Measurements from ENCODE around the gene ADGRL2. TPM values are rescaled to one million over a fixed set of nuclear protein-coding genes. Genes with fewer than 3 reads are reported as not detected.
"Not testable (repeated sequence)": the region's sequence is repeated elsewhere in the genome, so short reads cannot be mapped to it uniquely, and the experiment has no call there.

ADGRL2 gene
- total RNA-seq, 2 donors from 2014 or later: not detected

GRCh38 chr1:81841795-81842194 is 41.1 kb downstream of the ADGRL2 start:
- no peak overlapping the region for H3K27ac Mint-ChIP-seq
- no peaks in the 10 kb centered on the region for H3K4me1 Mint-ChIP-seq
- H3K4me3 Mint-ChIP-seq: no peak overlapping the region
- DNase-seq: no peak
- no peaks in the 10 kb centered on the region for H3K27me3 Mint-ChIP-seq
- H3K36me3 Mint-ChIP-seq (ENCODE audit: low read depth): no peaks in the 10 kb centered on the region
- ATAC-seq: no peak
- no peaks in the 10 kb centered on the region for H3K9me3 ChIP-seq (ENCODE audit: control insufficient read depth, low read length, poor library complexity, severe bottlenecking)

GRCh38 chr1:81844477-81844876 is 43.7 kb downstream of the ADGRL2 start:
- DNase-seq (no peak), ATAC-seq (no peak)
- H3K9me3 ChIP-seq (ENCODE audit: control insufficient read depth, low read length, poor library complexity, severe bottlenecking): no peaks in the 10 kb centered on the region
- Mint-ChIP-seq H3K4me3 (no peak overlapping the region), H3K27ac (no peak overlapping the region), H3K4me1 (no peaks in the 10 kb centered on the region), H3K27me3 (no peaks in the 10 kb centered on the region), H3K36me3 (ENCODE audit: low read depth) (no peaks in the 10 kb centered on the region)

- ATAC-seq: no peak
- Mint-ChIP-seq H3K27ac (no peak overlapping the region), H3K36me3 (ENCODE audit: low read depth) (no peaks in the 10 kb centered on the region), H3K4me1 (no peaks in the 10 kb centered on the region), H3K4me3 (no peak overlapping the region), H3K27me3 (no peaks in the 10 kb centered on the region)
- no peaks in the 10 kb centered on the region for H3K9me3 ChIP-seq (ENCODE audit: control insufficient read depth, low read length, poor library complexity, severe bottlenecking)
- DNase-seq: no peak
Measured at GRCh38 chr1:81846630-81847029, 45.9 kb downstream of the ADGRL2 start.

- ATAC-seq: no peak
- Mint-ChIP-seq H3K27me3 (no peaks in the 10 kb centered on the region), H3K36me3 (ENCODE audit: low read depth) (no peaks in the 10 kb centered on the region)
Measured at GRCh38 chr1:81847063-81847462, 46.3 kb downstream of the ADGRL2 start.

GRCh38 chr1:81848880-81849682 is 48.3 kb downstream of the ADGRL2 start:
- no peak overlapping the region for H3K4me3 Mint-ChIP-seq
- no peaks in the 10 kb centered on the region for H3K9me3 ChIP-seq (ENCODE audit: control insufficient read depth, low read length, poor library complexity, severe bottlenecking)
- H3K27ac Mint-ChIP-seq: no peak overlapping the region
- no peaks in the 10 kb centered on the region for H3K36me3 Mint-ChIP-seq (ENCODE audit: low read depth)
- H3K4me1 Mint-ChIP-seq: no peaks in the 10 kb centered on the region
- no peaks in the 10 kb centered on the region for H3K27me3 Mint-ChIP-seq
- DNase-seq (no peak), ATAC-seq (no peak)

More at GRCh38 chr1:81847063-81847462, 46.3 kb downstream of the ADGRL2 start:
- Mint-ChIP-seq H3K27ac (no peak overlapping the region), H3K4me3 (no peak overlapping the region), H3K4me1 (no peaks in the 10 kb centered on the region)
- DNase-seq: no peak
- H3K9me3 ChIP-seq (ENCODE audit: control insufficient read depth, low read length, poor library complexity, severe bottlenecking): no peaks in the 10 kb centered on the region

GRCh38 chr1:81850031-81850430 is 49.3 kb downstream of the ADGRL2 start:
- DNase-seq (no peak), ATAC-seq (no peak)
- H3K4me1 Mint-ChIP-seq: no peaks in the 10 kb centered on the region
- H3K4me3 Mint-ChIP-seq: no peak overlapping the region
- H3K9me3 ChIP-seq (ENCODE audit: control insufficient read depth, low read length, poor library complexity, severe bottlenecking): no peaks in the 10 kb centered on the region
- H3K27ac Mint-ChIP-seq: no peak overlapping the region
- no peaks in the 10 kb centered on the region for H3K36me3 Mint-ChIP-seq (ENCODE audit: low read depth)
- H3K27me3 Mint-ChIP-seq: no peaks in the 10 kb centered on the region

- H3K4me1 Mint-ChIP-seq: no peaks in the 10 kb centered on the region
- no peaks in the 10 kb centered on the region for H3K9me3 ChIP-seq (ENCODE audit: control insufficient read depth, low read length, poor library complexity, severe bottlenecking)
- no peak overlapping the region for H3K27ac Mint-ChIP-seq
- H3K4me3 Mint-ChIP-seq: no peak overlapping the region
- DNase-seq (no peak), ATAC-seq (no peak)
- no peaks in the 10 kb centered on the region for H3K36me3 Mint-ChIP-seq (ENCODE audit: low read depth)
- no peaks in the 10 kb centered on the region for H3K27me3 Mint-ChIP-seq
Measured at GRCh38 chr1:81850495-81850894, 49.8 kb downstream of the ADGRL2 start.

GRCh38 chr1:81851217-81851616 is 50.5 kb downstream of the ADGRL2 start:
- ATAC-seq (no peak), DNase-seq (no peak)
- no peaks in the 10 kb centered on the region for H3K36me3 Mint-ChIP-seq (ENCODE audit: low read depth)
- H3K27ac Mint-ChIP-seq: no peak overlapping the region
- no peaks in the 10 kb centered on the region for H3K27me3 Mint-ChIP-seq
- no peaks in the 10 kb centered on the region for H3K9me3 ChIP-seq (ENCODE audit: control insufficient read depth, low read length, poor library complexity, severe bottlenecking)
- H3K4me1 Mint-ChIP-seq: no peaks in the 10 kb centered on the region
- H3K4me3 Mint-ChIP-seq: no peak overlapping the region

- Mint-ChIP-seq H3K36me3 (ENCODE audit: low read depth) (no peaks in the 10 kb centered on the region), H3K27me3 (no peaks in the 10 kb centered on the region), H3K4me1 (no peaks in the 10 kb centered on the region), H3K27ac (no peak overlapping the region), H3K4me3 (no peak overlapping the region)
- DNase-seq (no peak), ATAC-seq (no peak)
- H3K9me3 ChIP-seq (ENCODE audit: control insufficient read depth, low read length, poor library complexity, severe bottlenecking): no peaks in the 10 kb centered on the region
Measured at GRCh38 chr1:81852961-81853360, 52.2 kb downstream of the ADGRL2 start.

GRCh38 chr1:81867235-81867634 is 66.5 kb downstream of the ADGRL2 start:
- H3K27me3 Mint-ChIP-seq: no peaks in the 10 kb centered on the region
- DNase-seq (no peak), ATAC-seq (no peak)
- H3K27ac Mint-ChIP-seq: no peak overlapping the region
- H3K4me1 Mint-ChIP-seq: no peaks in the 10 kb centered on the region
- H3K9me3 ChIP-seq (ENCODE audit: control insufficient read depth, low read length, poor library complexity, severe bottlenecking): no peaks in the 10 kb centered on the region
- no peak overlapping the region for H3K4me3 Mint-ChIP-seq
- H3K36me3 Mint-ChIP-seq (ENCODE audit: low read depth): no peaks in the 10 kb centered on the region

GRCh38 chr1:81869307-81869706 is 68.6 kb downstream of the ADGRL2 start:
- ATAC-seq (no peak), DNase-seq (no peak)
- H3K9me3 ChIP-seq (ENCODE audit: control insufficient read depth, low read length, poor library complexity, severe bottlenecking): no peaks in the 10 kb centered on the region
- no peaks in the 10 kb centered on the region for H3K27me3 Mint-ChIP-seq
- H3K4me3 Mint-ChIP-seq: no peak overlapping the region
- no peak overlapping the region for H3K27ac Mint-ChIP-seq
- no peaks in the 10 kb centered on the region for H3K36me3 Mint-ChIP-seq (ENCODE audit: low read depth)
- no peaks in the 10 kb centered on the region for H3K4me1 Mint-ChIP-seq

- not testable (repeated sequence) for H3K4me1 Mint-ChIP-seq; H3K27me3 Mint-ChIP-seq; H3K4me3 Mint-ChIP-seq; H3K36me3 Mint-ChIP-seq (ENCODE audit: low read depth); ATAC-seq; H3K27ac Mint-ChIP-seq; H3K9me3 ChIP-seq (ENCODE audit: control insufficient read depth, low read length, poor library complexity, severe bottlenecking); DNase-seq
Measured at GRCh38 chr1:81871091-81871490, 70.4 kb downstream of the ADGRL2 start.

GRCh38 chr1:81873946-81874345 is 73.2 kb downstream of the ADGRL2 start:
- Mint-ChIP-seq H3K4me1 (no peaks in the 10 kb centered on the region), H3K27ac (no peak overlapping the region), H3K4me3 (no peak overlapping the region), H3K36me3 (ENCODE audit: low read depth) (no peaks in the 10 kb centered on the region), H3K27me3 (no peaks in the 10 kb centered on the region)
- no peak for DNase-seq
- H3K9me3 ChIP-seq (ENCODE audit: control insufficient read depth, low read length, poor library complexity, severe bottlenecking): no peaks in the 10 kb centered on the region
- no peak for ATAC-seq

GRCh38 chr1:81874461-81874860 is 73.7 kb downstream of the ADGRL2 start:
- H3K36me3 Mint-ChIP-seq (ENCODE audit: low read depth): no peaks in the 10 kb centered on the region
- no peak for DNase-seq
- no peak for ATAC-seq
- H3K27ac Mint-ChIP-seq: no peak overlapping the region
- H3K4me3 Mint-ChIP-seq: no peak overlapping the region
- no peaks in the 10 kb centered on the region for H3K27me3 Mint-ChIP-seq
- no peaks in the 10 kb centered on the region for H3K9me3 ChIP-seq (ENCODE audit: control insufficient read depth, low read length, poor library complexity, severe bottlenecking)
- no peaks in the 10 kb centered on the region for H3K4me1 Mint-ChIP-seq

All from T-helper 17 cell (primary cell).